Measurements from ENCODE around the gene GAS5.

The GAS5 gene

GRCh38 chr1:173818459-173818858 is 49.3 kb downstream of the GAS5 start:
- no peak for TF ChIP-seq CTCF (IDR thresholded peaks at IDR 0.05)

Measured in LNCAP (cell line).